HG03558 (cell line): ENCODE results near the gene FGFR1OP2.
A peak's percentile ranks its signal among the peaks of the same experiment; 100 is the strongest.
"Not testable (repeated sequence)": the region's sequence is repeated elsewhere in the genome, so short reads cannot be mapped to it uniquely, and the experiment has no call there.

ENCODE experiments used
- ATAC-seq: cut with Tn5 transposase; IDR thresholded peaks from one replicate; pipeline ENCODE4 v1.9.1; 2021; ENCODE audit warnings: moderate number of reproducible peaks; ENCODE audit not compliant: unreplicated experiment; ENCODE audit errors: extremely low read depth

Gene FGFR1OP2

GRCh38 chr12:26937863-26938700 is at the start of gene FGFR1OP2, which contains the start of gene INTS13:
TSS of gene FGFR1OP2 (plus strand) at chr12:26938470. CDS start at chr12:26954159, 15,689 bp downstream.
TSS of gene INTS13 (minus strand) at chr12:26937981. CDS start at chr12:26936803, 1,178 bp downstream.
- ATAC-seq: peak; percentile 66

DNA sequence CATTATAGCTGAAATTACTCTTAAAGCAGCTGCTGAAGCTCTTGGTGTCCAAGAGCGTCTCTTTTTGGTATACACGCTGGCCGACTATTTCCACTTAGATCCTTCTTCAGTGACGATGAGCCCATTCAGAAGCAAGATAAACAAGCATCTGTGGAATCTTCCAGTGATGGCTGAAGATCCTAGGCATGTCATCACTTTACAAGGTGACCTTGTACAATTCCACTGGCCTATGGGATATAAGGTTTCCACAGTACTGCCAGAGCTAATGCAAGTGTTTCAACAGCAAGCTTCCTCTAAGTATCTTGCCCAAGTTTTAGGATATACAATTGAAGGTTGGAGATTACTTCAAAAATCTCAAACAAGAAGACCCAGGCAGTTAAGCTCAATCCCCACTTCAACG is 47.5 kb upstream of the FGFR1OP2 start:
- no peak for ATAC-seq

- no peak for ATAC-seq
These were observed 46.6 kb upstream of the FGFR1OP2 start for GRCh38 chr12:26891704-26892103.

DNA sequence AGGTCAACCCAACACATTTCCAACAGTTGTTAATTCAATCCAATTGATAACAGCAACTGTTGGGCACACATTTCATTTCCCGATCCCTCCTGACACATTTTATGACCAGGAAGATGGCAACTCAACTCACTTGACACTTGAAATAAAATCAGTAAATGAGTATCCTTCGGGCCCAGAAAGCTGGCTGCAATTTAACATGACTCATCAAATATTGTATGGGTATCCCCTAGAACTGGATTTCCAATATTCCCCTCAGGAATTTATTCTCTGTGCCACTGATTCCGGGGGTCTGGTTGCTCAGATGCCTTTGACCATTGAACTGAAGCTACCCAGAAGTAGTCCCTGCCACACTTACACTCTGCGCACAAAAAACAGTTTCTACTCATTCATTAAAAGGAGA is 42.6 kb upstream of the FGFR1OP2 start:
- no peak for ATAC-seq

GRCh38 chr12:26896913-26897312 is 41.4 kb upstream of the FGFR1OP2 start:
- no peak for ATAC-seq

DNA sequence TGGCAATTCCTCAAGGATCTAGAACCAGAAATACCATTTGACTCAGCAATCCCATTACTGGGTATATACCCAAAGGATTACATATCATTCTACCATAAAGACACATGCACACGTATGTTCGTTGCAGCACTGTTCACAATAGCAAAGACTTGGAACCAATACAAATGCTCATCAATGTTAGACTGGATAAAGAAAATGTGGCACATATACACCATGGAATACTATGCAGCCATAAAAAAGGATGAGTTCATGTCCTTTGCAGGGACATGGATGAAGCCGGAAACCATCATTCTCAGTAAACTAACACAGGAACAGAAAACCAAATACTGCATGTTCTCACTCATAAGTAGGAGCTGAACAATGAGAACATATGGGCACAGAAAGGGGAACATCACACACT is 34.9 kb upstream of the FGFR1OP2 start:
- not testable (repeated sequence) for ATAC-seq

DNA sequence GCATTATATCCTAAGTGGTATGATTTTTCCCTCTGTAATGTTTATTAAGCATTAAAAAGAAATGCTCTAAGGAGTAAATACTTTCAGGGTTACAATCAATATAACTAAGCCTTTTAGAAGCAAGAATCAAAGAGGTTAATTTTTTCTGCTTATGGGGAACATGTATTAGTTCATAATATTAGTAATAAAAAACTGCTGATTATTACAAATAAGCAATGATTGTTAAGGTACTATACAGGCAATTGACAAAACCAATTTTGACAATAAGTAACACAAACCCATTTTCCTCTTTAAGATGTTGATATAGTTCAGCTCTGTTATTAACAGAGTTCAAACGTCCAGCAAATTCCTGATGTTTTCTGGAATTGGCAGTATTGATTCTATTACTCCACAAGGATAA is 32.2 kb upstream of the FGFR1OP2 start:
- ATAC-seq: no peak

GRCh38 chr12:26906704-26907103 is 31.6 kb upstream of the FGFR1OP2 start:
- ATAC-seq: no peak

DNA sequence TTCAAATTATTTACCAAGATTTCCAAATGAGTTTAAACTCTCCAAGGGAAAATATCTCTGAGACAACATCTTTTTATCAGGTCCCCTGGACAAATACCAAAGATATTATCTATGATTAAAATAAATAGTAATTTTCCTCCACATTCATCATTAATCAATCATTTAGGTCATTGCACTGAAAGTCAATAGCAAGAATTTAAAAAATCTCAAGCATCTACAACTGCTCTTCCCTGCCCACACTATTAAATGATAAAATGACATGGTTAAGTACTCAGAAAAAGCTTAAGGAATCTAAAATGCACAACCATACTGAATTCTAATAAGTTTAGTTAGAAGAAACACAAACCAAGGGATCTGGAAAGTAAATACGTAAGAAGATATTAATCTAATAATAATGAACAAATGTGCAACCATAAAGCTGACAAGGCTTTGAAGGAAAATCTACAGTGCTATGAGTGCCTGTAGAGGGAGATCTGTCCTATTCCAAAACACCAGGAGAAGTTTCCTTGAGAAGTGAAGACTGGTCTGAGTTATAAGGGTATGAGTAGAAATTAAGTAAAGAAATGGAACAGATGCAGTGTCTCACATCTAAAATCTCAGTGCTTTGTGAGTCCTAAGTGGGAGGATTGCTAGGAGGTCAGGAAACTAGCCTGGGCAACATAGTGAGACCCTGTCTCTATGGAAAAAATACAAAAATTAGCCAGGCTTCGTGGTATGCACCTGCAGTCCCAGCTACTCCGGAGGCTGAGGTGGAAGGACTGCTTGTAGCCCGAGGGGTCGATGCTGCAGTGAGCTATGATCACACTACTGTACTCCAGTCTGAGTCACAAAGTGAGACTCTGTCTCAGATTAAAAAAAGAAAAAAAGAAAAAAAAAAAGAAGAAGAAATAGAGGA is 19.7 kb upstream of the FGFR1OP2 start:
- ATAC-seq: no peak

- ATAC-seq: no peak
These were observed 19.1 kb upstream of the FGFR1OP2 start for GRCh38 chr12:26919216-26919555.

DNA sequence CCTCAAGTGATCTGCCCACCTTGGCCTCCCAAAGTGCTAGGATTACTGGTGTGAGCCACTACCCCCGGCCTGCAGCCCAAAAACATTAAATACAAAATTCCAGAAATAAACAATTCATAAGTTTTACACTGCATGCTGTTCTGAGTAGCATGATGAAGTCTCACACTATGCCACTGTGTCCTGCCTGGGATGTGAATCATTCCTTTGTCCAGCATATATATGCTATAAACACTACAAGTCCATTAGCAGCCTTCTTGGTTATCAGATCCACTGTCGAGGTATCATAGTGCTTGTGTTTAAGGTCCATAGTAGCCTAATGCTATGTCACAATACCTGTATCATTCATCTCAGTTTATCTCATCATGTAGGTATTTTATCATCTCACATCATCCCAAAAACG is 16.4 kb upstream of the FGFR1OP2 start:
- ATAC-seq: no peak

DNA sequence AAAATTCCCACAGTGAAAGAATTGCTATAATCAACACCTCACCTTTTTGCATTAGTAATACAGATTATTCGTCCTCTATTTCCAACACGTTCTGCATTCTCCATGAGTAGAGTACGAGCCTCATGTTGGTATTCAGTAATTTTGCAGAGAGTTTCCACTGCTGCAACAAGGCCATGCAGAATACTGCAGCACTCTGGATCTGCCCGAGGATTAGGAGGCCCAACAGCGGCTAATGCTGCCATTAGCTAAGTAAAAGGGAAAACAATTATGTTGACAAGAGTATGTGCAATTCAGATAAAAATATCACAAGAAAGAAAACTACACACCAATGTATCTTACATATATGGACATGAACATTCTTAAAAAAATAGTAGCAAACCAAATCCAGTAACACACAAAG is 9.6 kb upstream of the FGFR1OP2 start:
- ATAC-seq: no peak

DNA sequence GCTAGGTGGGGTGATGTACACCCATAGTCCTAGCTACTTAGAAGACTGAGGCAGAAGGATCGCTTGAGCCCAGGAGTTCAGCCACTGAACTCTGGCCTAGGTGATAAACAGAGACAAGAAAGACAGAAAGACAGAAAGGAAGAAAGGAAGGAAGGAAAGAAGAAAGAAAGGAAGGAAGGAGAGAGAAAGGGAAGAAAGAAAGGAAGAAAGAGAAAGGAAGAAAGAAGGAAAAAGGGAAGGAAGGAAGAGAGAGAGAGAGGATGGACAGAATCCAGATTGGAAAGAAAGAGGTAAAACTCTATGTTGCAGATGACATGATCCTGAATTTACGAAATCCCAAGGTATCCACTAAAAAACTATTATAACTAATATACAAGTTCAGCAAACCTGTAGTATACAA is 8.7 kb upstream of the FGFR1OP2 start:
- ATAC-seq: no peak

DNA sequence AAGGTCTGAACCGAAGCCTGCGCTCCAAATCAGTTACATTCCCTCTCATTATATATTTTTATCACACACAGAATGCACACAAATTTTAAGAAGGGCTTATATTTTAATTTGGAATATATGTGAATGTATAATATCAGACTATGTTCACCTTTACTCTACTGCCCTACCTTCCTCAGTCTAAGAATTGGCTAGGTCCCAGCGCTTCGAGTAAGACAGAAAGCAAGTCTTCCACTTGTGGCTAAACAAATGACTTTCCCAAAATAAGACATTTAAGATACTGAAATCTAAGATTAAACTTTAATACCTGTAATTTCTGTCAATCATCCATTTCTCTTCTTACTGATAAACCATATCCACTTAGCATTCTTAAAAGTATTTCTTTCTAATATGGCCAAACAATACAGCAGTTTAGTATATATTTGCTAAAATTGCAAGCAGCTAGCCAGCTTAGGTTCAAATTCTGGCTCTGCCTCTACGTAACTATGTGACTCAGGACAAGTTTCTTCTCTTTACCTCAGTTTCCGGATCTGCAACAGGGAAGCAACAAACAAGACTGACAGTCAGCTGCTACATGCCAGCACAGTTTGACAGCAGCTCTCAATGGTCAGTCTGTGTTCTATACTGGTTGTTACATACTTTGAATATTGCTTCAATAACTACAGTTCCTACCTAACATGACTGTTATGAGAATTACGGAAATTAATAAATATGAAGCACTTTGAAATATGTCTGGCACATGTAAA is 2.5 kb upstream of the FGFR1OP2 start:
- no peak for ATAC-seq

- no peak for ATAC-seq
These were observed 1.5 kb upstream of the FGFR1OP2 start for GRCh38 chr12:26936559-26937442.

- no peak for ATAC-seq
These were observed 817 bp upstream of the FGFR1OP2 start for GRCh38 chr12:26937443-26937862.

GRCh38 chr12:26938701-26939062 is 412 bp downstream of the FGFR1OP2 start:
- no peak for ATAC-seq

- no peak for ATAC-seq
These were observed 1.0 kb downstream of the FGFR1OP2 start for GRCh38 chr12:26939192-26939832.

- ATAC-seq: no peak
These were observed 1.7 kb downstream of the FGFR1OP2 start for GRCh38 chr12:26939953-26940352.
